GM10248 (cell line): ENCODE measurements around the gene BABAM2.

Experiments used
- CTCF ChIA-PET: fragments of 300-600 bp; sonication (Branson Sonifier 250); formaldehyde crosslinking; extraction: SDS; loops from one replicate; lab custom pipeline; 2021; ENCODE audit warnings: antibody characterized with exemption; lab: Yijun Ruan, JAX
- POLR2A ChIA-PET: fragments of 350-650 bp; sonication (Branson Sonifier 250); formaldehyde crosslinking; extraction: SDS; loops from one replicate; lab custom pipeline; 2020; ENCODE audit warnings: antibody characterized with exemption; lab: Yijun Ruan, JAX
- DNase-seq: peaks from one replicate; pipeline ENCODE4 v3.0.0; 2012; ENCODE audit errors: extremely low spot score
- CTCF ChIP-seq: IDR thresholded peaks from 2 replicates; pipeline ENCODE4 v1.5.1; 2012; ENCODE audit warnings: mild to moderate bottlenecking, low read depth; ENCODE audit errors: extremely low read depth, missing control alignments, control extremely low read depth

The BABAM2 gene

GRCh38 chr2:28359222-28360057 lies 468.9 kb downstream of the BABAM2 start:
- DNase-seq: peak; percentile 75
- ChIA-PET CTCF (interaction anchor here (0.7 to 1.3 kb wide), 3 partner anchors 10 to 381 kb away, joined by 3 to 6 read pairs (median 4); no protein-coding TSS in a partner anchor), POLR2A (no interaction called here)
- TF ChIP-seq CTCF: no peak

GRCh38 chr2:28360058-28360717 lies 469.7 kb downstream of the BABAM2 start:
- DNase-seq: no peak
- no peak for TF ChIP-seq CTCF
- CTCF ChIA-PET: interaction anchor here (0.7 to 1.3 kb wide), 3 partner anchors 9 to 382 kb away, joined by 3 to 6 read pairs (median 4); no protein-coding TSS in a partner anchor
- POLR2A ChIA-PET: interaction anchor here (0.6 kb wide), 1 partner anchor 41 kb away, joined by 4 read pairs; no protein-coding TSS in a partner anchor

DNA sequence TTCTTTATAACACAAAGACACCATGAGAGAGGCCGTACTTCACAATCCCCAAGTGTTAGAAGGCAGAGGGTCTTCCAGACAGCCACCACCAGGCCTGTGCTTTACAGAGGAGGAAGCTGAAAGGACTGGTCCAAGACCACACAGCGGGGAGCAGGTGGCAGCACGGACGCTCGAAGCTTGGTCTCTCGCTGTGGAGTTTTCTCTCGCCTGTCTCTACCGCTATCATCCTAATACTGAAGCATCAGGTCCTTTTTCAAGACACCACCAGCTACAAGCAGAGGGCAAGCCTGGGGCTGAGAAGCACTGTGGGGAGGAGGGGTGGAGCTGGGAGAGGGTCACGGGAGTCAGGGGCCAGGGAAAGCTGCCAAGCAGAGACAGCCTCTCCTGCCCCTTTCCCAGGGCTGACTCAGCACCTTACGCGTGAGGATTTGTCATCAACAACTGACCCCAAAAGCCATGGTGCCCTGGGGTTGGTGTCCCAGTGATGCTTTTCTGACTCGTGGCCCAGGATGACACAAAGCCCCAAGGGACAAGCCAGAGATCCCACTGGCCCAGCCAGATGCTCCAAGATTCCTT lies 470.3 kb downstream of the BABAM2 start:
- POLR2A ChIA-PET: interaction anchor here (0.6 kb wide), 1 partner anchor 40 kb away, joined by 4 read pairs; no protein-coding TSS in a partner anchor
- no peak for TF ChIP-seq CTCF
- DNase-seq: no peak
- CTCF ChIA-PET: interaction anchor here (1.0 to 2.3 kb wide), 4 partner anchors 8 to 22 kb away, joined by 4 to 6 read pairs (median 5); no protein-coding TSS in a partner anchor

- no peak for TF ChIP-seq CTCF
- ChIA-PET CTCF (interaction anchor here (1.3 to 2.3 kb wide), 3 partner anchors 11 to 22 kb away, joined by 3 to 6 read pairs (median 4); no protein-coding TSS in a partner anchor), POLR2A (no interaction called here)
- DNase-seq: no peak
These were observed 471.6 kb downstream of the BABAM2 start for GRCh38 chr2:28361991-28362710.

- no peak for DNase-seq
- no peak for TF ChIP-seq CTCF
- POLR2A ChIA-PET: no interaction called here
These were observed 472.5 kb downstream of the BABAM2 start for GRCh38 chr2:28362991-28363521.

More at GRCh38 chr2:28362991-28363521, 472.5 kb downstream of the BABAM2 start:
- CTCF ChIA-PET: interaction anchor here (2.3 kb wide), 1 partner anchor 17 kb away, joined by 6 read pairs; no protein-coding TSS in a partner anchor
